Endodermal cell (in vitro differentiated cells): Measurements from ENCODE around the gene PAK1IP1. TPM values are rescaled to one million over a fixed set of nuclear protein-coding genes. Genes with fewer than 3 reads are reported as not detected.

ENCODE experiments used
- DNase-seq: peaks from one replicate; pipeline ENCODE4 v3.0.0-alpha.2; 2017
- H3K27ac ChIP-seq: 2 replicates; pipeline ENCODE4 v1.5.1; 2013; ENCODE audit warnings: mild to moderate bottlenecking, low read depth, low read length, moderate library complexity
- H3K27me3 ChIP-seq: 2 replicates; pipeline ENCODE4 v1.6.1; 2013; ENCODE audit warnings: mild to moderate bottlenecking, low read length, moderate library complexity; ENCODE audit not compliant: insufficient read depth, control insufficient read depth, poor library complexity, severe bottlenecking
- H3K36me3 ChIP-seq: 2 replicates; pipeline ENCODE4 v1.7.0; 2013; ENCODE audit warnings: mild to moderate bottlenecking, low read length, moderate library complexity; ENCODE audit not compliant: control insufficient read depth, insufficient read depth
- H3K4me1 ChIP-seq: one replicate; pipeline ENCODE4 v1.7.0; 2013; ENCODE audit warnings: low read length; ENCODE audit not compliant: control insufficient read depth, insufficient read depth
- H3K4me3 ChIP-seq: 2 replicates; pipeline ENCODE4 v1.5.1; 2013; ENCODE audit warnings: mild to moderate bottlenecking, low read length, moderate library complexity
- H3K9ac ChIP-seq: 2 replicates; pipeline ENCODE4 v1.6.1; 2013; ENCODE audit warnings: mild to moderate bottlenecking, low read length, moderate library complexity; ENCODE audit not compliant: poor library complexity, severe bottlenecking; ENCODE audit errors: extremely low read depth
- H3K9me3 ChIP-seq: 2 replicates; pipeline ENCODE4 v1.6.1; 2013; ENCODE audit warnings: mild to moderate bottlenecking, low read length, moderate library complexity; ENCODE audit not compliant: control insufficient read depth
- H3K27ac Mint-ChIP-seq: 2 replicates; pipeline ENCODE4 v1.8.0; 2020; ENCODE audit warnings: mixed read lengths
- H3K27me3 Mint-ChIP-seq: 2 replicates; pipeline ENCODE4 v1.8.0; 2021; ENCODE audit warnings: mild to moderate bottlenecking, mixed read lengths; ENCODE audit not compliant: insufficient read depth
- H3K36me3 Mint-ChIP-seq: 2 replicates; pipeline ENCODE4 v1.8.0; 2020; ENCODE audit warnings: low read depth, mixed read lengths
- H3K4me1 Mint-ChIP-seq: 2 replicates; pipeline ENCODE4 v1.8.0; 2020; ENCODE audit warnings: mixed read lengths
- H3K4me3 Mint-ChIP-seq: 2 replicates; pipeline ENCODE4 v1.8.0; 2020; ENCODE audit warnings: mild to moderate bottlenecking, moderate library complexity, mixed read lengths
- H3K9me3 Mint-ChIP-seq: 2 replicates; pipeline ENCODE4 v1.8.0; 2020; ENCODE audit warnings: mild to moderate bottlenecking, mixed read lengths
- WGBS, 2 experiments: methylation state at CpG; one replicate each; pipeline versions ENCODE4 v1.1.5 to v1.1.7; 2013; ENCODE audit warnings: missing lambda C conversion rate in 2 of 2, mixed read lengths in 1 of 2; ENCODE audit not compliant: insufficient coverage in 1 of 2, insufficient read length in 1 of 2; 5-methylcytosine and 5-hydroxymethylcytosine counted together
- total RNA-seq, 2 donors: library from RNA; stranded (reverse); fragmentation: NEBNext Ultra II Directional in 1 of 2; extraction: Animal tissue kit (Norgen Biotek cat#: 25700) in 1 of 2; gene quantifications; 2 replicates in 1 of 2; 3 replicates in 1 of 2; pipeline ENCODE4 v1.2.1, GENCODE V29; 2021
- TF ChIP-seq, protein P1 (sequence below): fragments of 200-600 bp; sonication (generic); conservative IDR thresholded peaks from 2 replicates; pipeline ENCODE4 v1.5.0; 2021; ENCODE audit warnings: antibody characterized with exemption, mild to moderate bottlenecking

Gene PAK1IP1
- total RNA-seq, 2 donors from 2014 or later, result 15.3 to 16.8 TPM

DNA sequence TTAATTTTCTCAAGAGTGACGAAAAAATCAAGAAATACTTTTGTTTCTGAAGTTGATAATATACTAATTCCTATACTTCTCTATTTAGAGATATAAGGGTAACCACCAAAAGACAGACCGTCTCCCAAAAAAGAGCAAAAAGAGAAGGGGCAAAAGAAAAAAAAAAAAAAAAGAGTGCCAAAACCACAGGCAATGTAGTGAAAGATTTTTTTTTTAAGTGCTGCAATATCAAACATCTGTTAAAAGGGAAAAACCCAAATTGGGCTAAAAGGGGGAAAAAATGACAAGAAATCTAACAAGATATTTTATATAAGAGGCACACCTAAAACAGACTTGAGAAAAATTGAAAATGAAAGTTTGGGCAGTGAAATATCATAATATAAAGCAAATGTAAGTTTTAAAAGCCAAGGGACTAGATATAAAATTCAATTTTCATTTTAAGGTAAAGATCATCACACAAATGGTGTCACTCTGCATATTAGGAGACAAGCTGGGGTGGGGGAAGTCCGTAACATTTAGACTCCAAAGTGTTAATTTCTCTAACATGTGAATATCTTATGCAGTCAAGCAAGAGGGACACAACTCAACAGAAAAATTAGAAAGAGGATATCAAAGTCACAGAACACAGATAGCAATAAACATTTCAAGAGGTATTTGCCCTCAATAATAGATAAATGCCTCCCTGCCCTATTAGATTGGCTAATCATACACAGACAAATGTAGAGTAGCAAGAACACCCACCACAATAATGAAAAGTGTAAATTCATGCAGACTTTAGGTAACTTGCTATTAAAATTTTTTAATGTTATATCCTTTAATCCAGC, 9.5 kb upstream of the PAK1IP1 start:
- H3K4me3 Mint-ChIP-seq, result no peak overlapping the region
- 79 to 94% methylated on average over 2 of the region's 3 CpGs for WGBS, 2 experiments
- peaks cover 28% of the 10 kb centered on the region for H3K4me1 Mint-ChIP-seq
- Histone ChIP-seq H3K27ac (no peak overlapping the region), H3K9me3 (peaks cover 14% of the 10 kb centered on the region), H3K27me3 (no peaks in the 10 kb centered on the region), H3K4me1 (no peaks in the 10 kb centered on the region), H3K4me3 (no peak overlapping the region), H3K9ac (no peak overlapping the region), H3K36me3 (no peaks in the 10 kb centered on the region)
- DNase-seq, result no peak
- no peaks in the 10 kb centered on the region for H3K9me3 Mint-ChIP-seq
- TF ChIP-seq, protein P1, sequence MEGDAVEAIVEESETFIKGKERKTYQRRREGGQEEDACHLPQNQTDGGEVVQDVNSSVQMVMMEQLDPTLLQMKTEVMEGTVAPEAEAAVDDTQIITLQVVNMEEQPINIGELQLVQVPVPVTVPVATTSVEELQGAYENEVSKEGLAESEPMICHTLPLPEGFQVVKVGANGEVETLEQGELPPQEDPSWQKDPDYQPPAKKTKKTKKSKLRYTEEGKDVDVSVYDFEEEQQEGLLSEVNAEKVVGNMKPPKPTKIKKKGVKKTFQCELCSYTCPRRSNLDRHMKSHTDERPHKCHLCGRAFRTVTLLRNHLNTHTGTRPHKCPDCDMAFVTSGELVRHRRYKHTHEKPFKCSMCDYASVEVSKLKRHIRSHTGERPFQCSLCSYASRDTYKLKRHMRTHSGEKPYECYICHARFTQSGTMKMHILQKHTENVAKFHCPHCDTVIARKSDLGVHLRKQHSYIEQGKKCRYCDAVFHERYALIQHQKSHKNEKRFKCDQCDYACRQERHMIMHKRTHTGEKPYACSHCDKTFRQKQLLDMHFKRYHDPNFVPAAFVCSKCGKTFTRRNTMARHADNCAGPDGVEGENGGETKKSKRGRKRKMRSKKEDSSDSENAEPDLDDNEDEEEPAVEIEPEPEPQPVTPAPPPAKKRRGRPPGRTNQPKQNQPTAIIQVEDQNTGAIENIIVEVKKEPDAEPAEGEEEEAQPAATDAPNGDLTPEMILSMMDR, result no peak
- H3K27me3 Mint-ChIP-seq, result no peaks in the 10 kb centered on the region
- peaks cover 4% of the 10 kb centered on the region for H3K36me3 Mint-ChIP-seq
- H3K27ac Mint-ChIP-seq, result no peak overlapping the region

DNA sequence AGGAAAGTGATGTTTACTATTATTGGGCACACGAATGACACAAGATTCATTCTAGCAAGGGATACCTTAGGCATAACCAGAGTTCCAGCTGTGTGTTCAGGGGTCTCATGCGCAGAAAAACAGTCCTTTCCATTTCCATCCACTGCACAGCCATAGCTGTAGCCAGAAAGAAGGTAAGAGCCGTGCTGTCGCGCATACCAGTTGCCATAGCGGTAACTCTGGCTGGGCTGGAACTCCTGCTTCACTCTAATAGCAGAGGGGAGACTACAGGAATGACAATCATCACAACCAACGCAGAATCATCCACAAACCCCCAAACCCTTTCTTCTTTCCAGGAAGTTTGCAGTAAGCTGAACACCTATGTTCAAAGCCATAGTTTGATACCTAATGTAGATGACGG, 7.9 kb upstream of the PAK1IP1 start:
- H3K36me3 Mint-ChIP-seq, result peaks cover 1% of the 10 kb centered on the region
- no peak overlapping the region for H3K27ac Mint-ChIP-seq
- Histone ChIP-seq H3K27ac (no peak overlapping the region), H3K36me3 (no peaks in the 10 kb centered on the region), H3K9me3 (peaks cover 3% of the 10 kb centered on the region), H3K27me3 (no peaks in the 10 kb centered on the region), H3K9ac (no peak overlapping the region), H3K4me3 (no peak overlapping the region), H3K4me1 (no peaks in the 10 kb centered on the region)
- no peaks in the 10 kb centered on the region for H3K27me3 Mint-ChIP-seq
- peaks cover 37% of the 10 kb centered on the region for H3K4me1 Mint-ChIP-seq
- no peak overlapping the region for H3K4me3 Mint-ChIP-seq
- WGBS, 2 experiments, result 84 to 93% methylated on average over 3 to 8 of the region's 8 CpGs
- TF ChIP-seq, protein P1, result no peak
- no peak for DNase-seq
- H3K9me3 Mint-ChIP-seq, result no peaks in the 10 kb centered on the region

DNA sequence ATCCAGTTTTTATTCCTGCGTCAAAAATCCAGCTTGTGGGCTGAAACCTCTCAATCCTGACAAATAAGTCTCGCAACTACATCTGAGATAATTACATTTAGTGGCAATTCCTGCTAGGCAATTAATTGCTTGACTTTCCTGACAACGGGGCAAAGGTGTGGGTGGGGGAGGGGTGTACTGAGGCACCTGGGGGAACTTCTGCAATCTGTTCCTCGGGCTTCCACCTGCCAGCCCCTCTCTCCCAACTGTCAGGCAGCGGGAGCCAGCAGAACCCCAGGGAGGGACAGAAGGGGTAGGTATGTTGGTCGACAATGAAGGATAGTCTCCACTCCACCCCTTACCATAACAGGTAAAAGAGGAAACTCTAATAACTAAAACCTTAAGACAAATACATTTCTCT, 7.2 kb upstream of the PAK1IP1 start:
- peaks cover 31% of the 10 kb centered on the region for H3K4me1 Mint-ChIP-seq
- no peak overlapping the region for H3K27ac Mint-ChIP-seq
- Histone ChIP-seq H3K9me3 (peaks cover under 1% of the 10 kb centered on the region), H3K36me3 (peaks cover under 1% of the 10 kb centered on the region), H3K9ac (no peak overlapping the region), H3K27ac (no peak overlapping the region), H3K27me3 (no peaks in the 10 kb centered on the region), H3K4me1 (no peaks in the 10 kb centered on the region), H3K4me3 (no peak overlapping the region)
- H3K36me3 Mint-ChIP-seq, result peaks cover 1% of the 10 kb centered on the region
- no peak overlapping the region for H3K4me3 Mint-ChIP-seq
- H3K27me3 Mint-ChIP-seq, result no peaks in the 10 kb centered on the region
- no peaks in the 10 kb centered on the region for H3K9me3 Mint-ChIP-seq
- 54 to 100% methylated on average over 1 to 5 of the region's 6 CpGs for WGBS, 2 experiments
- TF ChIP-seq, protein P1, result no peak
- peak; percentile 61 for DNase-seq
